Ascending aorta (tissue), 2 donors: Measurements from ENCODE around the gene SMYD1. TPM values are rescaled to one million over a fixed set of nuclear protein-coding genes. Genes with fewer than 3 reads are reported as not detected.
"Not testable (repeated sequence)": the region's sequence is repeated elsewhere in the genome, so short reads cannot be mapped to it uniquely, and the experiment has no call there.

ENCODE experiments used
- DNase-seq, 2 donors: peaks; one replicate each; pipeline ENCODE4 v3.0.0-alpha.2; 2019; ENCODE audit warnings: low spot score in 2 of 2
- H3K27ac ChIP-seq, 2 donors: fragments of 200-600 bp; sonication (generic); one replicate each; pipeline ENCODE4 v1.5.1; 2016 to 2017; ENCODE audit warnings: mild to moderate bottlenecking in 1 of 2
- H3K27me3 ChIP-seq: fragments of 200-600 bp; sonication (generic); one replicate; pipeline ENCODE4 v1.5.1; 2017
- H3K36me3 ChIP-seq, 2 donors: fragments of 200-600 bp; sonication (generic); one replicate each; pipeline ENCODE4 v1.5.1; 2016
- H3K4me1 ChIP-seq, 2 donors: fragments of 200-600 bp; sonication (generic); one replicate each; pipeline ENCODE4 v1.5.1; 2016 to 2017; ENCODE audit warnings: mild to moderate bottlenecking in 1 of 2
- H3K4me3 ChIP-seq, 2 donors: fragments of 200-600 bp; sonication (generic); one replicate each; pipeline ENCODE4 v1.5.1; 2016 to 2017; ENCODE audit warnings: mild to moderate bottlenecking in 1 of 2
- H3K9me3 ChIP-seq, 2 donors: fragments of 200-600 bp; sonication (generic); one replicate each; pipeline ENCODE4 v1.5.1; 2016
- intact Hi-C: fragments of 100-400 bp; cut with DNase I; formaldehyde crosslinking; loops from one replicate; pipeline ENCODE4 v1.15.1; 2023
- total RNA-seq: library from RNA; depleted of rRNA; stranded (reverse); fragments of >200 nt; gene quantifications from one replicate; pipeline ENCODE4 v1.1.0, GENCODE V29; 2016
- TF ChIP-seq, protein P1 (sequence below), 3 experiments: fragments of 200-600 bp in 2 of 3; fragments of 450-650 bp in 1 of 3; sonication (generic) in 2 of 3; IDR thresholded peaks; one replicate each; pipeline ENCODE4 v1.5.1; 2016 to 2019; ENCODE audit warnings: antibody characterized with exemption in 3 of 3, mild to moderate bottlenecking in 1 of 3, moderate library complexity in 1 of 3

Gene SMYD1
- total RNA-seq: not detected

DNA sequence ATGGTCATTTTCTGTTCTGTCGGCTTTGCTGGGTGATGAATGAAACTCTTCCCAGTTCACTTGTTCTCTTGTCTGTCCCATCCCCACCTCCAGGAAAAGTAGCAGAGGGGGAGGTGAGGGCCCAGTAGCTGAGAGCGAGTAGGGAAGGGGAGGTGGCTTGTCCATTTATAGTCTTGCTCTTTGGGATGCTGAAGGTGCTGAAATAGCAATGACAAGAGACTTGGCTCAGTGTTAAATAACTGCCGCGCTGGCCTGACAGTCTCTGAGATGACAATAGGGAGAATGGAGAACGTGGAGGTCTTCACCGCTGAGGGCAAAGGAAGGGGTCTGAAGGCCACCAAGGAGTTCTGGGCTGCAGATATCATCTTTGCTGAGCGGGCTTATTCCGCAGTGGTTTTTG lies at the start of gene SMYD1:
Gene SMYD1, plus strand, starts transcription at position 228 of the 400 bp plus-strand sequence. Its CDS starts 40 bp downstream, at position 268.
- H3K27me3 ChIP-seq: no peaks in the 10 kb centered on the region
- no peak for DNase-seq
- TF ChIP-seq, protein P1, sequence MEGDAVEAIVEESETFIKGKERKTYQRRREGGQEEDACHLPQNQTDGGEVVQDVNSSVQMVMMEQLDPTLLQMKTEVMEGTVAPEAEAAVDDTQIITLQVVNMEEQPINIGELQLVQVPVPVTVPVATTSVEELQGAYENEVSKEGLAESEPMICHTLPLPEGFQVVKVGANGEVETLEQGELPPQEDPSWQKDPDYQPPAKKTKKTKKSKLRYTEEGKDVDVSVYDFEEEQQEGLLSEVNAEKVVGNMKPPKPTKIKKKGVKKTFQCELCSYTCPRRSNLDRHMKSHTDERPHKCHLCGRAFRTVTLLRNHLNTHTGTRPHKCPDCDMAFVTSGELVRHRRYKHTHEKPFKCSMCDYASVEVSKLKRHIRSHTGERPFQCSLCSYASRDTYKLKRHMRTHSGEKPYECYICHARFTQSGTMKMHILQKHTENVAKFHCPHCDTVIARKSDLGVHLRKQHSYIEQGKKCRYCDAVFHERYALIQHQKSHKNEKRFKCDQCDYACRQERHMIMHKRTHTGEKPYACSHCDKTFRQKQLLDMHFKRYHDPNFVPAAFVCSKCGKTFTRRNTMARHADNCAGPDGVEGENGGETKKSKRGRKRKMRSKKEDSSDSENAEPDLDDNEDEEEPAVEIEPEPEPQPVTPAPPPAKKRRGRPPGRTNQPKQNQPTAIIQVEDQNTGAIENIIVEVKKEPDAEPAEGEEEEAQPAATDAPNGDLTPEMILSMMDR (IDR thresholded peaks at IDR 0.05): no peak
- H3K27ac ChIP-seq: no peak within 1 kb of the TSS
- no peaks in the 10 kb centered on the region for H3K4me1 ChIP-seq
- no peak within 1 kb of the TSS for H3K4me3 ChIP-seq
- intact Hi-C loops: no loop called here
- H3K9me3 ChIP-seq: no peaks in the 10 kb centered on the region
- H3K36me3 ChIP-seq: no peaks in the 10 kb centered on the region

DNA sequence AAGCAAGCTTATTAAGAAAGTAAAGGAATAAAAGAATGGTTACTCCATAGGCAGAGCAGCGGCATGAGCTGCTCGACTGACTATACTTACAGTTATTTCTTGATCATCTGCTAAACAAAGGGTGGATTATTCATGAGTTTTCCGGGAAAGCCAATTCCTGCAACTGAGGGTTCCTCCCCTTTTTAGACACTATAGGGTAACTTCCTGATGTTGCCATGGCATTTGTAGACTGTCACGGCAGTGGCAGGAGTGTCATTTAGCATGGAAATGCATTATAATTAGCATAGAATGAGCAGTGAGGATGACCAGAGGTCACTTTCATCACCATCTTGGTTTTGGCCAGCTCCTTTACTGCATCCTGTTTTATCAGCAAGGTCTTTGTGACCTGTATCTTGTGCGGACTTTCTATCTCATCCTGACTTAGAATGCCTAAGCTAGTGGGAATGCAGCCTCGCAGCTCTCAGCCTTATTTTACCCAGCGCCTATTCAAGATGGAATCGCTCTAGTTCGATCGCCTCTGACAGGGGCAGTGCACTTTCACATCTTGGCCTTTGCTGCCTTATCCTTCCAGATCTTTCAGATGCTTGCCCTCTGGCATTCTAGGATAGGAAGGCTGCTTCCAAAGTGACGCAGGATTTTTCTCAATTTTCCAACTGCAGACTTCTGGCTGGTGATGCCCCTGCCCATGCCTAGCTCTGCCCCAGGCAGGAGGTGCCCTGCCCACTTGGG lies 49.4 kb upstream of the SMYD1 start:
- H3K27me3 ChIP-seq, H3K27ac ChIP-seq, H3K4me1 ChIP-seq, intact Hi-C loops, DNase-seq, H3K9me3 ChIP-seq, H3K4me3 ChIP-seq, H3K36me3 ChIP-seq: not testable (repeated sequence)

DNA sequence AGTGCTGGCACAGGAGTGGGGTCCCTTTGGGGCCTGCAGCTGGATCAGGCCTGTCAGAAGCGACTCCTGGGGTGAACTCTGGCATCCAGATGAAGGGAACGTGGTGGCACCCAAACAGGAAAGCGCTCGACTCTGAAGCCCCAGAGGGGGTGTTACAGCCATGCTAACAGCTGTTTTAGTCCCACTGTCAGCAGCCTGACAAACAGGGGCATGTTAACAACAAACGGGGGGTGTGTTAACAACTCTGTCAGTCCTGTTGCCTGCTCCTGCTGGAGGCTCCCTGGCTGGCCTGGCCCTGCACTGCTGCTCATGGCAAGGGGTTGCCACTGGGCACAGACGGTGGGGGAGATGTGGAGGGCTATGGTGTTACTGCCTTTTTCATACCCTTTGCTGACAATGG lies 48.7 kb upstream of the SMYD1 start:
- no peaks in the 10 kb centered on the region for H3K36me3 ChIP-seq
- no peak overlapping the region for H3K4me3 ChIP-seq
- no peaks in the 10 kb centered on the region for H3K4me1 ChIP-seq
- H3K27me3 ChIP-seq: no peaks in the 10 kb centered on the region
- no peaks in the 10 kb centered on the region for H3K9me3 ChIP-seq
- H3K27ac ChIP-seq: no peak overlapping the region
- DNase-seq: no peak
- TF ChIP-seq, protein P1 (IDR thresholded peaks at IDR 0.05): no peak
- intact Hi-C loops: no loop called here

DNA sequence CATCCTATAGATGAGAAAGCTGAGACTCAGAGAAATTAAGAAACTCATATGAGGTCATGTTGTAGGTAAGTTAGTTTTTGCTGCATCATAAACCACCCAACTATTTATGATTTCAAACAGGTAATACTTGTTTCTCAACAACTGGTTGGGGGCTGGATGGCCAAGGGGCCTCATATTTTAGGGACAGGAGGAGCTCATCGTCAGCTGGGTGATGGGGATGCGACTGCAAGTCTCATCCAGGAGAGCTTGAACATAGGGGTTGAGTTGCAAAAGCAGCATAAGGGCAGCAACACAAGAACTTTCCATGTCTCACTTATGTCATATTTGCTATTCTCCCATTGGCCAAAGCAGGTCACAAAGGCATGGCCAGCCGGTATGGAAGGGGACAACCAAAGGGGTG lies 47.6 kb upstream of the SMYD1 start:
- Histone ChIP-seq H3K4me3 (no peak overlapping the region), H3K27ac (no peak overlapping the region), H3K36me3 (no peaks in the 10 kb centered on the region), H3K9me3 (no peaks in the 10 kb centered on the region), H3K4me1 (no peaks in the 10 kb centered on the region), H3K27me3 (no peaks in the 10 kb centered on the region)
- intact Hi-C loops: no loop called here
- DNase-seq: no peak
- TF ChIP-seq, protein P1 (IDR thresholded peaks at IDR 0.05): no peak

DNA sequence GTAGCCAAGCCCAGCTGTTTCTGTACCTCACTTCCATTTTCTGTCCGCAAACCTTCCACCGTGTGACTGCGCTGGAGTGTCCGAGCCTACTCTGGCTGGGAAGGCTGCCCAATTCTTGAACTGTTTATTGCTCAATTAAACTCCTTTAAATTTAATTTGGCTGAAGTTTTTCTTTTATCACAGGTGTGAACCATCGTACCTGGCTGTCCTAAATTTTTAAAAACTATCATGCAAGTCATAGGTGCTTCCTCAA lies 45.0 kb upstream of the SMYD1 start:
- Histone ChIP-seq H3K9me3 (no peaks in the 10 kb centered on the region), H3K27me3 (no peaks in the 10 kb centered on the region), H3K36me3 (no peaks in the 10 kb centered on the region), H3K4me3 (no peak overlapping the region), H3K4me1 (no peaks in the 10 kb centered on the region), H3K27ac (no peak overlapping the region)
- no peak for DNase-seq
- TF ChIP-seq, protein P1 (IDR thresholded peaks at IDR 0.05): no peak
- intact Hi-C loops: no loop called here

DNA sequence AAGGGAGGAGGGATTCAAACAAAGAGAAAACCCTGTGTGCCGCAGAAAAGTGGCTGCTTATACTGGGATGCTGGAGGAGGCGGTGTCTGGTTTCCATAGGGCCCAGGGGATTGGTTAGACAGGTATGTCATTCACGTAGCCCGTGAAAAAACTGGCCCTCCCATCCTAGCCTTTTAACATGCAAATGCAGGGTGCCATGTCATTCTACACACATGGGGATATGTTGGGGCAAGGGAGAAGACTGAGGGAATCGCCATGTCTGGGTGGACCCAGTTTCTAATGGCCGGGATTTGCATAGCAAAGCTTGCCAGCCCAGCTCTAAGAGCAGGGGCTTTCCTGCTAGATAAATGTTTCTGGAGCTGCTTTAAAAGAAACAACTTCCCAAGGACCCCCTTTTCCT lies 43.1 kb upstream of the SMYD1 start:
- no peaks in the 10 kb centered on the region for H3K4me1 ChIP-seq
- no peak for DNase-seq
- no peak overlapping the region for H3K27ac ChIP-seq
- no peak overlapping the region for H3K4me3 ChIP-seq
- H3K36me3 ChIP-seq: peaks cover 8 to 9% of the 10 kb centered on the region in 2 donors
- no peaks in the 10 kb centered on the region for H3K9me3 ChIP-seq
- TF ChIP-seq, protein P1 (IDR thresholded peaks at IDR 0.05): no peak
- intact Hi-C loops: no loop called here
- H3K27me3 ChIP-seq: no peaks in the 10 kb centered on the region
